Naive thymus-derived CD8-positive, alpha-beta T cell (primary cell): ENCODE results near the gene OGFR. TPM values are rescaled to one million over a fixed set of nuclear protein-coding genes. Genes with fewer than 3 reads are reported as not detected.
A peak's percentile ranks its signal among the peaks of the same experiment; 100 is the strongest.

Experiments
- ATAC-seq, 2 donors: fragments of 150-1000 bp; cut with Tn5 transposase in 1 of 2; sonication (Bioruptor Pico), chemical (Tn5 transposase) in 1 of 2; 1 replicate in 1 of 2; 2 replicates in 1 of 2; pipeline ENCODE4 v1.10.0; 2021; ENCODE audit warnings: mild to moderate bottlenecking in 2 of 2, moderate library complexity in 2 of 2
- POLR2A ChIA-PET: fragments of 350-600 bp; sonication (Branson Sonifier 250); formaldehyde crosslinking; loops from one replicate; lab custom pipeline; 2021; ENCODE audit warnings: antibody characterized with exemption; lab: Charles Lee
- DNase-seq, 10 donors: peaks; one replicate each; pipeline versions ENCODE4 v3.0.0 to v3.0.0-alpha.2; 2020 to 2022
- H3K27ac Mint-ChIP-seq, 10 donors: one replicate each; pipeline ENCODE4 v1.8.0; 2020 to 2022; ENCODE audit warnings: mild to moderate bottlenecking in 10 of 10, mixed read lengths in 10 of 10, moderate library complexity in 4 of 10, inconsistent platforms in 1 of 10
- H3K27me3 Mint-ChIP-seq, 5 donors: one replicate each; pipeline ENCODE4 v1.8.0; 2021 to 2022; ENCODE audit warnings: mixed read lengths in 5 of 5
- H3K36me3 Mint-ChIP-seq, 3 donors: one replicate each; pipeline ENCODE4 v1.8.0; 2020 to 2022; ENCODE audit warnings: mixed read lengths in 3 of 3, mild to moderate bottlenecking in 2 of 3, inconsistent platforms in 1 of 3
- H3K4me1 Mint-ChIP-seq, 4 donors: one replicate each; pipeline ENCODE4 v1.8.0; 2021 to 2022; ENCODE audit warnings: mixed read lengths in 4 of 4
- H3K4me3 Mint-ChIP-seq, 10 donors: one replicate each; pipeline ENCODE4 v1.8.0; 2020 to 2022; ENCODE audit warnings: mild to moderate bottlenecking in 10 of 10, mixed read lengths in 10 of 10, moderate library complexity in 6 of 10, inconsistent platforms in 1 of 10
- H3K9me3 Mint-ChIP-seq, 9 donors: one replicate each; pipeline ENCODE4 v1.8.0; 2020 to 2022; ENCODE audit warnings: mixed read lengths in 9 of 9, mild to moderate bottlenecking in 3 of 9, inconsistent platforms in 1 of 9, moderate library complexity in 1 of 9
- polyA plus RNA-seq, 3 donors: library from polyadenylated mRNA; unstranded; fragments of 300-500 nt; fragmentation: Illumina TruSeq; gene quantifications; one replicate each; pipeline ENCODE4 v1.2.3, GENCODE V29; 2021
- total RNA-seq, 8 experiments: library from RNA in 2 of 8; stranded (reverse) in 2 of 8; gene quantifications; one replicate each; pipeline ENCODE4 v1.2.3 and lab custom pipeline; 2021 to 2026

OGFR gene
- total and polyA plus RNA-seq, 5 experiments from 2014 or later, result 26.5 to 79.9 (median 58.2) TPM

DNA sequence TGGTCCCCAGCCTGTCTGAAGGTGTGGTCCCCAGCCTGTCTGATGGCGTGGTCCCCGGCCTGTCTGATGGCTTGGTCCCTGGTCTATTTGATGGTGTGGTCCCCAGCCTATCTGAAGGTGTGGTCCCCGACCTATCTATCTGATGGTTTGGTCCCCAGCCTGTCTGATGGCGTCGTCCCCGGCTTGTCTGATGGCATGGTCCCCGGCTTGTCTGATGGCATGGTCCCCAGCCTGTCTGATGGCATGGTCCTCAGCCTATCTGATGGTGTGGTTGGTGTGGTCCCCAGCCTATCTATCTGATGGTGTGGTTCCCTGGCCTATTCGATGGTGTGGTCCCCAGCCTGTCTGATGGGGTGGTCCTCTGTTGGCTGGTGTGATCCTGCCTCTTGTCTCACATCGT is 26.6 kb upstream of the OGFR start:
- Mint-ChIP-seq H3K27me3 (no peaks in the 10 kb centered on the region), H3K27ac (peak overlapping the region in 8 of 10 donors; percentile 22 to 87 (median 69)), H3K36me3 (no peaks in the 10 kb centered on the region), H3K9me3 (no peaks in the 10 kb centered on the region), H3K4me3 (peak overlapping the region in 2 of 10 donors; percentile 11 to 20), H3K4me1 (peaks cover 25 to 58% (median 50%) of the 10 kb centered on the region in 4 donors)
- DNase-seq, result no peak
- no peak for ATAC-seq
- POLR2A ChIA-PET, result no interaction called here

DNA sequence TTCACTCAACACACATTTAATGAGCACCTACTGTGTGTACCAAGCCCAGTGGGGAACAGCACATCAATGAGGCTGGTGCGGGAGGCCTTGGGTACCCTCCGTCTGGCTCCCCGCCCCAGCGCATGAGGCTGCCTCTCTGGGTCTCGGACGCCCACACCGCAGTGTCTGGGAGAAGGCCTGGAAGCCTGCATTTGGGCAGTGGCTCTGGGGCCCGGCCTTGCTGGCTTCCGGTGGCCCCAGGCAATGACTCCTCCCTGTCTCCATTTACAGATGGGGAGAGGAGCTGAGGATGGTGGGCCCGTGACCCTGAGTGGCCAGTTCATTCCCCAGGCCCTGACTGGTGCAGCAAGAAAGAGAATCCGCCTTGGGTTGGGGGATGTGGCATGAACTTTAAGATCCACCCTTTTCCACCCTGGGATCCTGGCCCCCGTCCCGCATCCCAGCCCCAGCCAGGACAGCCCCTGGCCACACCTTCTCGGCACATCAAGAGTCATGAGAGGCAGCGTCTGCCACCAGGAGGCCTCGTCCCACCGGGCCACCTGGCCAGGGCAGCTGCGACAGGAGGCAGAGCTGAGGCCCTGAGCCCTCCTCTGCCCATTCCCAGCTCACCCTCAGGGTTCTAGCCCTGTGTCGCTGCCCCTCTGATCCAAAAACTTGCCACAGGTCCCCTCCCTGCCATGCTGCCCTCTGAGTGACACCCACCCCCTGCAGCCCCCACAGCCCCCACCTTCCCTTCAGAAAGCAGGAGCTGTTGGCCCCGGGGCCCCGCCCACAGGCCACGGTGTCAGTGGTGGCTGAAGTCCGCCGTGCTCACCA is 25.8 kb upstream of the OGFR start:
- Mint-ChIP-seq H3K4me1 (peaks cover 25 to 55% (median 45%) of the 10 kb centered on the region in 4 donors), H3K36me3 (no peaks in the 10 kb centered on the region), H3K9me3 (no peaks in the 10 kb centered on the region), H3K27ac (peak overlapping the region in 7 of 10 donors; percentile 22 to 87 (median 76)), H3K27me3 (no peaks in the 10 kb centered on the region), H3K4me3 (peak overlapping the region in 1 of 10 donors; percentile 20)
- no peak for DNase-seq
- ATAC-seq, result no peak
- POLR2A ChIA-PET, result interaction anchor here (1.1 to 2.1 kb wide), 2 partner anchors 15 to 18 kb away, joined by 3 to 18 read pairs; partner anchors contain the start of gene MRGBP

DNA sequence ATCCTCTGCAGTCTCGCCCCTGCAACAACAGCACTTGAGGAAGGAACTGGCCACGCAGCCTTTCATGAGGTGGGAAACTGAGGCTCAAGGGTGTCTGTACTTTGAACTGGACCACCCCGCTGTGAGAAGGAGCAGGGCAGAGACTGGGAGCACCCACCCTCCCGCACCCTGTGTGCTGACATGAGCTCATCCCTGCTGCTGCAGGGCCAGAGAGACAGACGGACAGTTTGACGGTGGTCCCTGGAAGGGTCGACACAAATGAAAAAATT is 25.3 kb upstream of the OGFR start:
- Mint-ChIP-seq H3K27ac (no peak overlapping the region), H3K36me3 (no peaks in the 10 kb centered on the region)

DNA sequence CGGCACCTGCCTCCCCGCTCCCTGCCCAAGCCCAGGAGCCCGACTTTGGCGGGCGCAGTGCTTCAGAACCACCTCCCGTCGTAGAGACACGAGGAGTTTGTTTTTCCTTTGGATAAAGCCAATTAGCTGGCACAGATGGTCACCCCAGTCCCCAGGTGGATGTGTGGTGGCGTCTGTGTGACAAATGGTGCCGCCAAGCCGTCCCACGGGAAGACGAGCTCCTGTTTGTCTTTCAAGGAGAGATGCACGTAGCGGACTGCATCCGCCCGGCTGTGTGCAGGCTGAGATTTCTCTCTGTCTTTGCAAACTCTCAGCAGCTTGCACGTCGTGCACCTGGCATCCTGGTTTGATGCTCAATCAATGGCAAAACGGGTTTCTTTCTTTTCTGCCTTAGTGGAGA is 24.4 kb upstream of the OGFR start:
- Mint-ChIP-seq H3K4me1 (peaks cover 19 to 42% (median 32%) of the 10 kb centered on the region in 4 donors), H3K27me3 (no peaks in the 10 kb centered on the region), H3K4me3 (no peak overlapping the region), H3K36me3 (no peaks in the 10 kb centered on the region), H3K9me3 (no peaks in the 10 kb centered on the region), H3K27ac (peak overlapping the region in 1 of 10 donors; percentile 28)
- no peak for DNase-seq
- POLR2A ChIA-PET, result interaction anchor here (1.1 to 2.1 kb wide), 2 partner anchors 14 to 16 kb away, joined by 3 to 18 read pairs; partner anchors contain the start of gene MRGBP
- ATAC-seq, result no peak

More for the DNA sequence above, 25.3 kb upstream of the OGFR start:
- H3K4me1 Mint-ChIP-seq, result peaks cover 21 to 50% (median 40%) of the 10 kb centered on the region in 4 donors
- no peaks in the 10 kb centered on the region for H3K9me3 Mint-ChIP-seq
- ATAC-seq (no peak), DNase-seq (no peak)
- POLR2A ChIA-PET, result interaction anchor here (1.1 to 2.1 kb wide), 2 partner anchors 15 to 17 kb away, joined by 3 to 18 read pairs; partner anchors contain the start of gene MRGBP
- no peaks in the 10 kb centered on the region for H3K27me3 Mint-ChIP-seq
- no peak overlapping the region for H3K4me3 Mint-ChIP-seq

DNA sequence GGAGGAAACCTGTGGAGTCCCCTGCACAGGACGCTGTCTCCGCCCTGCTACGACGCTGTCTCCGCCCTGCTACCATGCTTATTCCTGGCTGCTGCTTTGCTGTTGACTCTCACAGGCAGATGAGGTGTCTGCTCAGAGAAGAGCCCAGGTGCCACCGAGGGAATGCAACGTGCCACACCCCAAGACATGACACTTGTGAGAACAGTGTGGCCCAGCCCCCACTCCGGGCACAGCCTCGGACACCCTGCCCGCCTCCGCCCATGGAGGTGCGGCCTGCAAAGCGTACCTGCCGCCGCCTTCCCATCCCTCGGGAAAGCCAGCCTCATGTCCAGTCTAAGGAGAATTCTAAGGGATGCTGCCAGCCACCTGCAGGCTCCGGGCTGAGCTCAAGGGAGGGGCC is 23.9 kb upstream of the OGFR start:
- POLR2A ChIA-PET, result interaction anchor here (2.1 kb wide), 1 partner anchor 13 kb away, joined by 18 read pairs; no protein-coding TSS in a partner anchor
- DNase-seq, result no peak
- H3K9me3 Mint-ChIP-seq, result no peaks in the 10 kb centered on the region
- no peak for ATAC-seq
- no peak overlapping the region for H3K4me3 Mint-ChIP-seq
- no peaks in the 10 kb centered on the region for H3K36me3 Mint-ChIP-seq
- H3K27me3 Mint-ChIP-seq, result no peaks in the 10 kb centered on the region
- H3K4me1 Mint-ChIP-seq, result peaks cover 17 to 37% (median 27%) of the 10 kb centered on the region in 4 donors
- H3K27ac Mint-ChIP-seq, result no peak overlapping the region

DNA sequence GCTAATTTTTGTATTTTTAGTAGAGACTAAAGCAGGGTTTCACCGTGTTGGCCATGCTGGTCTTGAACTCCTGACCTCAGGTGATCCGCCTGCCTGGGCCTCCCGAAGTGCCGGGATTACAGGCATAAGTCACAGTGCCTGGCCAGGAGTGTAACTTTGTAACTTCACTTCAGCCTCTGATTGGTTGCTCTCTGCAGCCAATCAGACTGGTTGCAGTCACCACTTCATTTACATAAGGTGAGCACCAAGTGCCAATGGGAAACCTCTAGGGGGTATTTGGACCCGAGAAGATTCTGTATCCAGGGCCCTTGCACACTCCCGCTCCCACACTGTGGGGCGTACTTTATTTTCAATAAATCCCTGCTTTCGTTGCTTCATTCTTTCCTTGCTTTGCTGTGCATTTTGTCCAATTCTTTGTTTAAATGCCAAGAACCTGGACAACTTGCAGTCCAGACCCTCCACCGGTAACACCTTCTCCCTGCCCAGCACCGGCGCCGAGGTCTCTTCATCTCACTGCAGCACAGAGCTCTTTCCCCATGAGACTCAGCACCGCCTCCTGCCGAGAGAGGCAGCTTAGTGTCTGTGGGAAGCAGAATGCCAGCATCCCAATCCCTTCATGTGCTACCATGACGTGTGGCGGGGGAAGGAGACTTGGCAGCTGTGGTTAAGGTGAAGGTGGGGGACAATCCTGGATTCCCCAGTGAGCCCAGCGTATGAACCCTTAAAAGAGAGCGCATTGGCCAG is 22.3 kb upstream of the OGFR start:
- POLR2A ChIA-PET, result interaction anchor here (0.9 to 1.3 kb wide), 2 partner anchors 10 to 12 kb away, joined by 3 to 5 read pairs; no protein-coding TSS in a partner anchor
- ATAC-seq, result no peak
- H3K36me3 Mint-ChIP-seq, result no peaks in the 10 kb centered on the region
- peak overlapping the region in 3 of 10 donors; percentile 47 to 82 (median 49) for H3K27ac Mint-ChIP-seq
- H3K4me1 Mint-ChIP-seq, result peaks cover 5 to 21% (median 12%) of the 10 kb centered on the region in 4 donors
- H3K4me3 Mint-ChIP-seq, result no peak overlapping the region
- no peaks in the 10 kb centered on the region for H3K27me3 Mint-ChIP-seq
- H3K9me3 Mint-ChIP-seq, result no peaks in the 10 kb centered on the region
- no peak for DNase-seq

DNA sequence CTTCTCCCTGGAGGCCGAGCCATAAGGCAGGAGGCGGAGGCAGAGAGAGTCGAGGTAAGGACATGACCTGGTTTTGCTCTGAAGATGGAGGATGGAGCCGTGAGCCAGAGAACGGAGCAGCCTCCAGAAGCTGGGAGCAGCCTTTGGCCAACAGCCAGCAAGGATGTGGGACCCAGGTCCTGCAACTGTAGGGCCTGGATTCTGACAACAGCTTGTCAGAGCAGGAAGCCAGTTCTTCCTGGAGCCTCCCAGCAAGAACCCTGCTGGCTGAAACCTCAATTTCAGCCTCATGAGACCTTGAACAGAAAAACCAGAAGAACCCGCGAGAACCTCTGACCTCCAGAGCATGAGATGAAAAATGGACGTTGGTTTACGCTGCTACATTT is 21.7 kb upstream of the OGFR start:
- DNase-seq, result no peak
- Mint-ChIP-seq H3K9me3 (no peaks in the 10 kb centered on the region), H3K4me1 (peaks cover 6 to 17% (median 12%) of the 10 kb centered on the region in 4 donors), H3K36me3 (no peaks in the 10 kb centered on the region), H3K27me3 (no peaks in the 10 kb centered on the region), H3K27ac (peak overlapping the region in 2 of 10 donors; percentile 47 to 49), H3K4me3 (no peak overlapping the region)
- POLR2A ChIA-PET, result interaction anchor here (0.9 to 1.3 kb wide), 2 partner anchors 10 to 11 kb away, joined by 3 to 5 read pairs; no protein-coding TSS in a partner anchor
- no peak for ATAC-seq

DNA sequence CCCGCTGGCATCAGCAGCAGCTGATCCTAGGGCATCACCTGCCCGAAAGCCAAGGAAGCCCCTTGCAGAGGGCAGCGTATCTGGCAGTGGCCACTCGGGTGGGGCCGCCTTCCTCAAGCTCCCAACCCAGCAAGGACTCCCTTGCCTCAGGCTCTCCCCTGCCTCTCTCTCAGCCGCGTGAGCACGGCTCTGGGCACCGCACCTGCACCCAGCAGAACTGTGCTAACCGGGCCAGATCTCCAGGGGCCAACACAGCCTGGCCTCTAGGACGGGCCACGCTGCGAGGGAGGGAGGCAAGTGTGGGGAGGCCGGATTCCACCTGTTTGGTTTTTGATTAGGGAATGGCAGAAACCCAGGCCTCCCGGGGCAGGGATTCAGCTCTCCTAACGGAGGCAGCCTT is 20.1 kb upstream of the OGFR start:
- H3K27ac Mint-ChIP-seq, result peak overlapping the region in 1 of 10 donors; percentile 15
- H3K4me1 Mint-ChIP-seq, result peaks cover 3 to 11% (median 5%) of the 10 kb centered on the region in 4 donors
- no peaks in the 10 kb centered on the region for H3K9me3 Mint-ChIP-seq
- H3K4me3 Mint-ChIP-seq, result no peak overlapping the region
- POLR2A ChIA-PET, result interaction anchor here (0.8 to 1.0 kb wide), 2 partner anchors 10 to 24 kb away, joined by 3 to 5 read pairs; no protein-coding TSS in a partner anchor
- no peak for DNase-seq
- no peak for ATAC-seq
- H3K27me3 Mint-ChIP-seq, result no peaks in the 10 kb centered on the region
- no peaks in the 10 kb centered on the region for H3K36me3 Mint-ChIP-seq

DNA sequence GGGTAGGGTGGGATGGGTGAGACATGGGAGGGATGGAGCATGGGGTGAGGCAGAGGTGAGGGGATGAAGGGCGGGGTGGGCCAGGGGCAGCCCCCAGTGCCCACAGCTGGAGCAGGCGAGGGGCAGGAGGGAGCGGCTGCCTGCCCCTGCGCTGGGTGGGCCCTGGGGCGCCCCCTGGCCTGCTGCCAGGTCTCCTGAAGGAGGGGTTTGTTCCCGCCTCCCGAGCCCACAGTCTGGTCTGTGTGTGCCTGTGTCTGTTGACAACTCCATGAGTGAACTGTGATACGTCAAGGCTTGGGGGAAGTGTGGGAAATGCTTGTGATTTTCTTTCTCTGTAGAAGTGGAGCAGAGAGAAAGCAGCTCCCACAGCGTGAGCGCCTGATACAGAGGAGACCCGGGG is 19.2 kb upstream of the OGFR start:
- no peak for ATAC-seq
- H3K27me3 Mint-ChIP-seq, result no peaks in the 10 kb centered on the region

DNA sequence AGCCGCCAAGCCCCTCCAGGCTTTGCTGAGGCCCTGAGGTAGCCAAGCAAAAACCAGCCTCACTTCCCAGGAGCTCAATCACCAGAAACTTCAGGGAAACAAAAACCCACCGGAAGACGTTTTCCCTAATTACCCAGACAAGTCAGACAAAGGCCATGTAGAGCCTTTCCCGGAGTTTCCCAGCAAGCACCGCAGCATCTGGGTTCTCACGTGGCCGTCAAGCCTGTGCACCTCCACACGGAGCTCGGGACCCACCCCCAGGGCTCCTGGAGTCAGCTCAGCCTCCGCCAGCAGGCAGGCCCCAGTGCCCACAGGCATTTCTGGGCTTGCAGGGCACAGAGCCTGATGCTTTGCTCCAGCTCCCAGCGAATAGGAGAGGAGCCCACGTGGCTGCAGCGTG is 18.5 kb upstream of the OGFR start:
- Mint-ChIP-seq H3K27me3 (no peaks in the 10 kb centered on the region), H3K9me3 (no peaks in the 10 kb centered on the region), H3K36me3 (no peaks in the 10 kb centered on the region), H3K27ac (peak overlapping the region in 1 of 10 donors; percentile 35), H3K4me1 (peaks cover 5 to 12% (median 6%) of the 10 kb centered on the region in 4 donors), H3K4me3 (no peak overlapping the region)
- ATAC-seq (no peak), DNase-seq (no peak)
- POLR2A ChIA-PET, result interaction anchor here (1.0 to 1.6 kb wide), 2 partner anchors 8 to 11 kb away, joined by 3 to 7 read pairs; no protein-coding TSS in a partner anchor

More for the DNA sequence above, 19.2 kb upstream of the OGFR start:
- DNase-seq, result no peak
- Mint-ChIP-seq H3K27ac (no peak overlapping the region), H3K4me3 (no peak overlapping the region), H3K36me3 (no peaks in the 10 kb centered on the region), H3K9me3 (no peaks in the 10 kb centered on the region), H3K4me1 (peaks cover 3 to 11% (median 5%) of the 10 kb centered on the region in 4 donors)
- POLR2A ChIA-PET, result interaction anchor here (1.6 kb wide), 1 partner anchor 9 kb away, joined by 7 read pairs; no protein-coding TSS in a partner anchor

DNA sequence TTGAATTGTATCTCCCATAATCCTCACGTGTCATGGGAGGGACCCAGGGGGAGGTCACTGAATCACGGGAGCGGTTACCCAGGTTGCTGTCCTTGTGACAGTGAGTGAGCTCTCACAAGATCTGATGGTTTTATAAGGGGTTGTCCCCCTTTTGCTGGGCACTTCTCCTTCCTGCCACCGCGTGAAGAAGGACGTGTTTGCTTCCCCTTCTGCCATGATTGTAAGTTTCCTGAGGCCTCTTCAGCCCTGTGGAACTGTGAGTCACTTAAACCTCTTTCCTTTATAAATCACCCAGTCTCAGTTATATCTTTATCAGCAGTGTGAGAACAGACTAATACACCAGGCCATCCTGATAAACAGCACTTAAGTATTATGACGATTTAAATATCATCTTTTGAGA is 17.3 kb upstream of the OGFR start:
- DNase-seq (no peak), ATAC-seq (no peak)
- Mint-ChIP-seq H3K9me3 (no peaks in the 10 kb centered on the region), H3K4me3 (no peak overlapping the region), H3K27me3 (no peaks in the 10 kb centered on the region), H3K36me3 (no peaks in the 10 kb centered on the region), H3K27ac (peak overlapping the region in 4 of 10 donors; percentile 54 to 90 (median 74)), H3K4me1 (peaks cover 10 to 18% (median 14%) of the 10 kb centered on the region in 4 donors)
- POLR2A ChIA-PET, result no interaction called here

DNA sequence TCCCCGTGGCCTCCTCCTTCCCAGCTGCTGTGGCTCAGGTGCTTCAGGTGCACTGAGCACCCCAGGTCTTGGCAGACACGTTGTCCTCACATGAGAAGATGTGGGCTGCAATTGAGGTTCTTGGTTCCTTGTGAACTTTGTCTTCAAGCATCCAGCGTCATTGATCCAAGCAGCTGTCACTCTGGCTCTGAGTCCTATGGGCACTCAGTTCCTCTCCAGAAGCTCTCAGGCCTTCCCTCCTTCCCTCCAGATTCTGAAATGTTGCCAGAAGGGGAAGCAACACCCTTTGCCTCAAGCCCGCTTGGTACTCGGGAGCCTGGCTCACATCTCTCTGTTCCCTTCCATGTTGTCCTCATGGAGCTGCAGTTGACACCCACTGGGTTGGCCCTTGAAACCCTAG is 16.8 kb upstream of the OGFR start:
- ATAC-seq (no peak), DNase-seq (no peak)
- H3K27me3 Mint-ChIP-seq, result no peaks in the 10 kb centered on the region
- POLR2A ChIA-PET, result no interaction called here
- H3K36me3 Mint-ChIP-seq, result no peaks in the 10 kb centered on the region
- H3K9me3 Mint-ChIP-seq, result no peaks in the 10 kb centered on the region
- peak overlapping the region in 3 of 10 donors; percentile 54 to 75 (median 73) for H3K27ac Mint-ChIP-seq
- no peak overlapping the region for H3K4me3 Mint-ChIP-seq
- H3K4me1 Mint-ChIP-seq, result peaks cover 8 to 21% (median 14%) of the 10 kb centered on the region in 4 donors
